NOMO-1 treated with dmso at 0.1 percent for 144 hours (cell line): ENCODE results near the gene GMPR.
"Not testable (repeated sequence)": the region's sequence is repeated elsewhere in the genome, so short reads cannot be mapped to it uniquely, and the experiment has no call there.

ENCODE experiments used
- DNase-seq: peaks from one replicate; lab custom pipeline; 2025; ENCODE audit not compliant: unreplicated experiment; lab: John Stamatoyannopoulos, UW

Gene GMPR

DNA sequence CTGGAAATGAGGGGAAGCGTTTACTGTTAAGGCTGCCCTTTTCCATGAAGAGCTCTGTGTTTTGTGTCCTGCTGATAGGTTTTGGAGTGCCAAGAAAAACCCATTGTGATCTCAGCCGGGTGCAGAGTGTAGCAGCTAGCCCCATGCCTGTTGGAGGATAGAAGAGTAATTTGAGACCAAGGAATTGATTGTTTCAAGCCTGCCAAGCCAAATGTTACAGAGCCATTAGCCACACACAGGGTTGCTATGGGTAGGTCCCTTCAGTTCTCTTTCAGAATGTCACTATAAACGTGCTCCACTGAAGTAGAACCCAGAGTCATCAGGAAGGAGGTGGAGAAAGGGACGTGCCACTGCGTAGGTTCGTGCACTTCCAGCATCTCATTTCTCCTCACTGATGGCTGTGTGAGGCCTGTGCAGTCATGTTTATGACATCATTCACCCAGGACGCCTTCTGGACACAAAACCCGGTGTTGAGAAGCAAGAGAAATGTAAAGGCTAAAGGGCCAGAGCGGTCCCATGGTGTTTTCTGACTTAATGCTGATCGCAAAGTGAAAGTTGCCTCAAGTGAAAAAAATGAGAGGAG is 6.6 kb downstream of the GMPR start:
- no peak for DNase-seq

DNA sequence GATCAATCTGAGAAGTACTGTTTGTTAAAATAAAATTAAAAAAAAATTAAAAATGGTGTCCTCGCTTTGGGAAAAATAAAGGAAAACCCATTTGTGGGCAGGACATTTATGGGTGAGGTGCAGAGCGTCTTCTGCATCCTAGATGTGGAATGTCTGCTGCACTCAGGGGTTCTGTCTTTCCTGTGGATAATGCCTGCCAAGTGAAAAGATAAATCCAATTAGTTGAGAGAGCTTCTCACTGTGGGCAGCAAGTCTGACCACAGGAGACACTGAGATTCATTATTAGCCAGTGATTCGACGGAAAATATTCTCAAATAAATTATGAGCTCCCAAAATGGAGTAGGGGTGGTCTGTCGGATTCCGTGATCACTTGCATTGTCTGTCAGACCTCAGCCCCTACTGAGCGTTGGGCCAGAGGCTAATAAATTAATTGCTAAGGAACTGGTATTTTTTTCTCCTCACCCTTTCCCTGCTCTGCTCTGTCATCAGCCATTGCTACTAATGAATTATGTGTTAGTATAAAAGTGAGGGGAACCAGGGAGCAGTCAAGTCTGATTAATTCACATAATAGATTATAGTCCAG is 10.0 kb downstream of the GMPR start:
- DNase-seq = no peak

GRCh38 chr6:16249971-16250370 is 11.6 kb downstream of the GMPR start:
- DNase-seq = no peak

DNA sequence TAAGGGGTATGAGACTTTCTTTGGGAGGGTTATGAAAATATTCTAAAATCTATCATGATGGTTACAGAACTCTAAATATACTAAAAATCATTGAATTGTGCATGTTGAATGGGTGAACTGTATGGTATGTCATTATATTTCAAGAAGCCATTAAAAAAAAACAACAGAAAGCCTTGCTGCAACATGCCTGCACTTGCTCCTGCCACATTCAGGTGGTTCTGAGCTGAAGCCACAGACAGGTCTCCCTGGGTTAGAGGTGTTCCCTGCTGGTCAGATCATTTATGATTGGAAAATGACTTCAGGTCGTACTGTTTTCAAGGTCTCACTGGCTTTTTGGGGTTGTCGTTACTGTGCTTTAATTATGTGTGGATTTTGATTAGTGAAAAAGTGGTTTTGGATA is 13.3 kb downstream of the GMPR start:
- no peak for DNase-seq

DNA sequence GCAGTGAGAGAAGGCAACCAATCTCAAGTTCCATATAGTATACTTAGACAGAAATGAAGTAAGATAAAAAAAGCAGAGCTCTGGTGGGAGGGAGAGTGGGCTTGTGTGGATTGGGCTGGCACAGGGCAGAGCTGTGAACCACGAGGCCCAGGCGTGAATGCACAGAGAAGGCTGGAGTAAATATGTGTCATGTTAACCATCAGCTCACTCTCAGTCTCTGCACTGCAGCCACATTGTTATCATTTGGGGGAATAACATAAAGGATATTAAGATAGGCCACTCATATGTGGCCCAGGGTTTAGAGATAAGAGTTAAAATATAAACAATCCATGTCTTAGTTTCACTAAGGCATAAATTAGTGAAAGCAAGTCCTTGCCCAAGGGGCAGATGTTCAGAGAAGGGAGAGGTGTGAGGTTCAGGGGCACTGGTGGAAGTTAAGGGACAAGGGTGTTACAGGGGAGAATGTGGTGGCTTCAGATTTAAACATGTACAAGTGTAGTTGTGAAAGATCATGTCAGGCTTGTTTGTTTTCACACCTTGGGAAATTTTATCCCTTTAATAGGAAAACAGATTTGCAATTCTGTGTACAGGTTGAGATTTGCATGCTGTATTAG is 14.4 kb downstream of the GMPR start:
- DNase-seq = no peak

- DNase-seq = no peak
Measured at GRCh38 chr6:16253399-16254144, 15.2 kb downstream of the GMPR start.

DNA sequence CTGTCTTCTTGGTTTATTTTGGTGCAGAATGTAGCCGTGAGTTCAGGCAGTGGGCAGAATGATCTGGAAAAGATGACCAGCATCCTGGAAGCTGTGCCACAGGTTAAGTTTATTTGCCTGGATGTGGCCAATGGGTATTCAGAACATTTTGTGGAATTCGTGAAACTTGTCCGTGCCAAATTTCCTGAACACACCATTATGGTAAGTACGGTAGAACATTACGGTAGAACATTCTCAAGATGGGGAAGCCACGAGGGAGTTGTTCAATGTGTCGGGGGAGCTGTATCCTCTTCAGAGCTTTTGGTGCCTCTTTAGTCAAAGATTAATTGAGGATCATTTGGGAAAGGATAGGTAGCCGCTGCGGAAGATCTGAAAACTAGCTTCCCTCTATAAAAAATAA is 16.1 kb downstream of the GMPR start:
- no peak for DNase-seq

DNA sequence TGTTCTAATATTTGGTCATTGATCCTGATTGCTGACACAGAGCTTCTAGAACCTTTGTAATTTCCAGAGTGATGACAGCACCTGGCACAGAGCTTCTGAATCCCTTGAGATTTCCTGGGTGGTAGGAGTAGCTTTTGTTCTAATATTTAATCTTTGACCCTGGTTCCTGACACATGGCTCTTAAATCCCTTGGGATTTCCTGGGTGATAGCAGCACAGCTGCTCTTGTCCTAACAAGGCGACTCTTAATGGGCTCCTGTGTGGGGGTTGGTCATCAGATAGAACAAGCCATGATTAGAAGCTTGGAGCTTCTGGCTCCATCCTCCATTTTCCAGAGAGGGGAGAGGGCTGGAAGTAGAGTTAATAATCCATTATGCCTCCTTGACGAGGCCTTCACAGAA is 18.4 kb downstream of the GMPR start:
- DNase-seq = no peak

- no peak for DNase-seq
Measured at GRCh38 chr6:16257999-16258708, 19.8 kb downstream of the GMPR start.

GRCh38 chr6:16258709-16259075 is 20.3 kb downstream of the GMPR start:
- no peak for DNase-seq

GRCh38 chr6:16259604-16260003 is 21.2 kb downstream of the GMPR start:
- not testable (repeated sequence) for DNase-seq

DNA sequence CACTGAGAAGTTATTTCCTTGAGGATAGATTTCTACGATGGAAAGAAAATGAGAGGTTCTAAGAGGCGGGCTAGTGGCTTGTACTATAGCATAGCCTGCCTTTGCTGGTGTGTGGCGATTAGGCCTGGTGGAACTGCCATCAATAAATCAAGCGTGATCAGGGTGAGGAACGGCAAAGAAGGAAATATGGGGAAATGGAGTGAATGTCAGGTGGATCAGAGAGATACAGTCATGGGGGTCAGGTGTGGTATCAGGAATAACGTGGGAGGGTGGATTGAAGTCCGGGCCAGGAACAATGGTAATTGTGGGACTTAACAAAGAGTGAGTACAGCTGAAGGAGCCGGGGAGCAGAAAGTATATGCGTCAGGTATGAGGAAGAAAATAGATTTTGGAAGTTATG is 22.2 kb downstream of the GMPR start:
- DNase-seq = not testable (repeated sequence)

GRCh38 chr6:16262773-16263172 is 24.4 kb downstream of the GMPR start:
- DNase-seq = not testable (repeated sequence)

GRCh38 chr6:16263464-16264099 is 25.2 kb downstream of the GMPR start:
- not testable (repeated sequence) for DNase-seq

DNA sequence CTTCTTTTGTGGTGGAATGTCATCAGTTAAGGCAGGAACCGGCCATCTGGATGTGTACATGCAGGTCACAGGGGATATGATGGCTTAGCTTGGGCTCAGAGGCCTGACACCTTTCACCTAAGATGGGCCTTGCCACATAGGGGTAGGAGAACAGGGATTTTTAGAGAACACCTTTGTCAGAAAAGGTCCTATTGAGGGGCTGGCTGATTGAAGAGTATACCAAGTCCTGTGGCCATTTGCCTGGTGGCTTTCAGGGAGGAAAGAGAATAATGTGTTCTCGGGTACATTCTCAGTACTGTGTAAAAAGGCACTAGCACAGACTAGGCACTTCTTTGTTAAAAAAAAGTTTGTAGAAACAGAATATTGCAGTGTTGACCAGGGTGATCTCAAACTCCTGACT is 26.4 kb downstream of the GMPR start:
- DNase-seq = no peak

GRCh38 chr6:16265351-16266341 is 27.3 kb downstream of the GMPR start:
- no peak for DNase-seq

GRCh38 chr6:16267428-16268263 is 29.3 kb downstream of the GMPR start:
- DNase-seq = no peak

DNA sequence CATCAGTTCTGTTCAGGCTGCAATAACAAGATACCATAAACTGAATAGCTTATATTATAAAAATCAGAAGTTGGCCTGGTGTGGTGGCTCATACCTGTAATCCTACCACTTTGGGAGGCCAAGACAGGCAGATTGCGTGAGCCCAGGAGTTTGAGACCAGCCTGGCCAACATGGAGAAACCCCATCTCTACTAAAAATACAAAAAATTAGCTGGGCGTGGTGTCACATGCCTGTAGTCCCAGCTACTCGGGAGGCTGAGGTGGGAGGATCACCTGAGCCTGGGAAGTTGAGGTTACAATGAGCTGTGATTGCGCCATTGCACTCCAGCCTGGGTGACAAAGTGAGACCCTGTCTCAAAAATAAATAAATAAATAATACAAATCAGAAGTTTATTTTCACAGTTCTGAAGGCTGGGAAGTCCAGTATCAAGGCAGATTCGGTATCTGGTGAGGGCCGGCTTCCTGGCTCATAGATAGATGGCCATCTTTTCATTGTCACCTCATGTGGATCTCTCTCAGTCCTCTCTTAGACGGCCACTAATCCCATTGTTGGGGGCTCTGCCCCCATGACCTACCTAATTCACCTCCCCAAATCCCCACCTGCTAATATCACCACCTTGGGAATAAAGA is 31.2 kb downstream of the GMPR start:
- not testable (repeated sequence) for DNase-seq
